Cerebellar cortex (tissue), 1 donor: ENCODE data around the gene TM4SF20.

Experiments
- DNase-seq: peaks from one replicate; pipeline ENCODE4 v3.0.0-alpha.2; 2015; ENCODE audit warnings: low spot score

TM4SF20 gene

GRCh38 chr2:227379095-227379494, at the start of gene TM4SF20:
TM4SF20 (minus strand) TSS chr2:227379306; CDS start chr2:227379268, 38 bp downstream.
- DNase-seq, result no peak

- DNase-seq, result no peak
These were observed 49.7 kb upstream of the TM4SF20 start for GRCh38 chr2:227428731-227429285.

- DNase-seq, result no peak
These were observed 44.8 kb upstream of the TM4SF20 start for GRCh38 chr2:227423656-227424499.

GRCh38 chr2:227420087-227421052, 41.3 kb upstream of the TM4SF20 start:
- DNase-seq, result no peak

- DNase-seq, result no peak
These were observed 37.6 kb upstream of the TM4SF20 start for GRCh38 chr2:227416701-227417100.

- no peak for DNase-seq
These were observed 36.7 kb upstream of the TM4SF20 start for GRCh38 chr2:227415538-227416424.

GRCh38 chr2:227414846-227415245, 35.7 kb upstream of the TM4SF20 start:
- no peak for DNase-seq

- DNase-seq, result no peak
These were observed 34.3 kb upstream of the TM4SF20 start for GRCh38 chr2:227413371-227413770.

GRCh38 chr2:227412877-227413276, 33.8 kb upstream of the TM4SF20 start:
- DNase-seq, result no peak

- no peak for DNase-seq
These were observed 32.9 kb upstream of the TM4SF20 start for GRCh38 chr2:227411990-227412350.

GRCh38 chr2:227411320-227411989, 32.3 kb upstream of the TM4SF20 start:
- no peak for DNase-seq

- DNase-seq, result no peak
These were observed 31.1 kb upstream of the TM4SF20 start for GRCh38 chr2:227410191-227410590.

GRCh38 chr2:227407591-227408151, 28.6 kb upstream of the TM4SF20 start:
- DNase-seq, result peak; percentile 73

- DNase-seq, result peak; percentile 90
These were observed 27.3 kb upstream of the TM4SF20 start for GRCh38 chr2:227406177-227407031.

- DNase-seq, result no peak
These were observed 25.6 kb upstream of the TM4SF20 start for GRCh38 chr2:227404585-227405271.

- no peak for DNase-seq
These were observed 23.9 kb upstream of the TM4SF20 start for GRCh38 chr2:227402959-227403358.

- DNase-seq, result no peak
These were observed 23.2 kb upstream of the TM4SF20 start for GRCh38 chr2:227402321-227402720.

GRCh38 chr2:227401550-227401949, 22.4 kb upstream of the TM4SF20 start:
- DNase-seq, result no peak
